Lower leg skin (tissue), 4 donors: ENCODE results near the gene TBC1D10A. TPM values are rescaled to one million over a fixed set of nuclear protein-coding genes. Genes with fewer than 3 reads are reported as not detected.

ENCODE experiments used
- DNase-seq, 2 donors: peaks; one replicate each; pipeline ENCODE4 v3.0.0-alpha.2; 2019; ENCODE audit warnings: low spot score in 2 of 2
- H3K4me3 ChIP-seq: fragments of 200-600 bp; sonication (generic); 2 replicates; pipeline ENCODE4 v1.5.1; 2017; ENCODE audit warnings: mild to moderate bottlenecking, low read depth; ENCODE audit not compliant: poor library complexity, severe bottlenecking
- POLR2A ChIP-seq, 2 donors: fragments of 450-650 bp; IDR thresholded peaks; one replicate each; pipeline ENCODE4 v1.6.1; 2016 to 2017; ENCODE audit warnings: antibody characterized with exemption in 2 of 2, mild to moderate bottlenecking in 1 of 2, moderate library complexity in 1 of 2
- WGBS, 2 donors: methylation state at CpG; one replicate each; pipeline ENCODE4 v1.1.5; 2018; 5-methylcytosine and 5-hydroxymethylcytosine counted together
- intact Hi-C: fragments of 100-400 bp; cut with DNase I; formaldehyde crosslinking; loops from one replicate; pipeline ENCODE4 v1.15.0; 2023; ENCODE audit warnings: low total_unique reads
- total RNA-seq, 4 donors: library from RNA; depleted of rRNA; stranded (reverse); fragments of >200 nt; gene quantifications; one replicate each; pipeline ENCODE4 v1.1.0, GENCODE V29; 2016
- TF ChIP-seq, protein P1 (sequence below), 3 donors: fragments of 450-650 bp; IDR thresholded peaks; one replicate each; pipeline ENCODE4 v1.5.1; 2016; ENCODE audit warnings: antibody characterized with exemption in 3 of 3, mild to moderate bottlenecking in 3 of 3, moderate library complexity in 2 of 3

Gene TBC1D10A
- total RNA-seq, 4 donors from 2014 or later, result 64.8 to 80.1 (median 74.2) TPM

DNA sequence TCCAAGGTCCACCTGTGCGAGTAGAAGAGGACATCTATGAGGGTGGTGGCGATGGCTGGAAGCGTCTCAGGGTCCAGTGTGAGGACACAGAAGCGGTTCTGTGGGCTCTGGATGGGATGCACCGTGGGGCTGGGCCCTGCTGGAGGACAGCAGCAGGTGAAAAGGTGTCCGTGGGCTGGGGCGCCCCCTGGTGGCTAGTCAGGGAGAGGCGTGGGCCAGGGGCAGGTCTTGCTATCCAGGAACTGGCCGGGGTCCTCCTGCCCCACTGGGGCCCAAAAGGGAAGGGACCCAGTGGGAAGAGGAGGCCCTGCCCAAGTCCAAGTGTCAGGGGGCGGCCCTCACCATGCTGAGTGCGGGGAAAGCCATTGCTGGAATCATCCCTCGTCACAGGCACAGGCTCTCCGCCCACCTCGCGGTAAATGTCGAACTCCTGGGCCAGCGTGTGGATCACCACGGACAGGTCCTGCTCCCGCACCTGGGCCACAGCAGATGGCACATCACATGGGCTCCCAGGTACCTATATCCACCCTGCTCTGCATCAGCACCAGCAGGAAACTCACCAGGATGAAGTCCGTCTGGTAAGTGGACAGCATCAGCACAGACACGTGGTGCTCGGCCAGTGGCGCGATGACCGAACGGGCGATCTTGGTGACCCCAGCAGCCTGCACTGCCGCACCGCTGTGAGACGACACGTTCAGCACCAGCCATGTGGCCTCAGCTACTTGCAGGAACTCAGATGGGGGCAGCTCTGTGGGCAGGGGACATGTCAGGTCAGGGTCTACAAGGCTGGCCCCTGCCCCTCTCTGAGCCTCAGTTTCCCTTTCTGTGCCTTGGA is 39.7 kb downstream of the TBC1D10A start:
- DNase-seq, result peak in 1 of 2 donors; percentile 95
- intact Hi-C loops, result loop anchor here (2.0 kb wide), 1 partner anchor 178 kb away; no protein-coding TSS in a partner anchor

DNA sequence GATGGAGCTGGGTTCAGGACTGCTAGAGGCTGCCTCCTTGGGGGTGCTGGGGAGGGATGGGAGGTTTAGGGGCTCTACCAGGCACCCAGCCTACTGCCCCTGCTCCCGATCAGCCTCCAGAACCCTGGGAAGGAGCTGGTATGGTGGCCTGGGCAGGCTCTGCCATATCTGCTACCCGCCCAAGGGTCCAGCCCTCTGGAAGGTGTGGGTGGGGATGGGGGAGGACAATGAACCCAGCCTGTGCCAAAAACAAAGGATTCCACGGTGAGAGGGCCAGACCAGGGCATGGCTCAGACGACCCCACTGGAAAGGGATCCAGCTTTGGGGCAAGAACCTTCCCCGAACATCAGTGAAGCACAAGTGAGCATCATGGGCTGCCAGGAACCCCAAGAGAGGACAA is 40.4 kb downstream of the TBC1D10A start:
- H3K4me3 ChIP-seq, result no peak overlapping the region
- WGBS, 2 donors, result 80 to 84% methylated on average over 5 of the region's 5 CpGs
- no peak for DNase-seq
- TF ChIP-seq POLR2A (IDR thresholded peaks at IDR 0.05), result no peak
- TF ChIP-seq, protein P1, sequence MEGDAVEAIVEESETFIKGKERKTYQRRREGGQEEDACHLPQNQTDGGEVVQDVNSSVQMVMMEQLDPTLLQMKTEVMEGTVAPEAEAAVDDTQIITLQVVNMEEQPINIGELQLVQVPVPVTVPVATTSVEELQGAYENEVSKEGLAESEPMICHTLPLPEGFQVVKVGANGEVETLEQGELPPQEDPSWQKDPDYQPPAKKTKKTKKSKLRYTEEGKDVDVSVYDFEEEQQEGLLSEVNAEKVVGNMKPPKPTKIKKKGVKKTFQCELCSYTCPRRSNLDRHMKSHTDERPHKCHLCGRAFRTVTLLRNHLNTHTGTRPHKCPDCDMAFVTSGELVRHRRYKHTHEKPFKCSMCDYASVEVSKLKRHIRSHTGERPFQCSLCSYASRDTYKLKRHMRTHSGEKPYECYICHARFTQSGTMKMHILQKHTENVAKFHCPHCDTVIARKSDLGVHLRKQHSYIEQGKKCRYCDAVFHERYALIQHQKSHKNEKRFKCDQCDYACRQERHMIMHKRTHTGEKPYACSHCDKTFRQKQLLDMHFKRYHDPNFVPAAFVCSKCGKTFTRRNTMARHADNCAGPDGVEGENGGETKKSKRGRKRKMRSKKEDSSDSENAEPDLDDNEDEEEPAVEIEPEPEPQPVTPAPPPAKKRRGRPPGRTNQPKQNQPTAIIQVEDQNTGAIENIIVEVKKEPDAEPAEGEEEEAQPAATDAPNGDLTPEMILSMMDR (IDR thresholded peaks at IDR 0.05), result no peak
- intact Hi-C loops, result loop anchor here (2.0 kb wide), 1 partner anchor 178 kb away; no protein-coding TSS in a partner anchor

More for the DNA sequence above, 39.7 kb downstream of the TBC1D10A start:
- 62 to 66% methylated on average over 26 to 31 of the region's 31 CpGs for WGBS, 2 donors
- TF ChIP-seq, protein P1 (IDR thresholded peaks at IDR 0.05), result peak in 1 of 3 donors; percentile 79
- TF ChIP-seq POLR2A (IDR thresholded peaks at IDR 0.05), result no peak
- H3K4me3 ChIP-seq, result no peak overlapping the region

DNA sequence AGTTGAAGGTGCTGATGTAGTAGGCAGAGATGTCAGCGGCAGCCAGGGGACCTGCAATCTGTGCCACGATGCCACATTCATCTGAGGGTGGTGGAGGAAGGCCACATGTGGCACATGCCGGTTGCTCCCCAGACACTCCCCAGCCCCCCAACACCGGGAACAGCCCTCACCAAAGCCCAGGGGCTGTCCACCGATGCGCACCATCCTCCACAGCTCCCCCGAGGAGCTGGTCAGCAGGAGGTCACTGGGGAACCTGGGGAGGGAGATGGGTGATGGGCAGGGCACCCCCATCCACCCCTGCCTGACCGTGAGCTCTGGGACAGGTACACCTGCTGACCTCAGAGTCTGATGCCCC is 40.9 kb downstream of the TBC1D10A start:
- intact Hi-C loops, result loop anchor here (2.0 kb wide), 1 partner anchor 177 kb away; no protein-coding TSS in a partner anchor
- no peak overlapping the region for H3K4me3 ChIP-seq
- DNase-seq, result no peak
- TF ChIP-seq, protein P1 (IDR thresholded peaks at IDR 0.05), result no peak
- no peak for TF ChIP-seq POLR2A (IDR thresholded peaks at IDR 0.05)
- 86 to 93% methylated on average over 8 of the region's 8 CpGs for WGBS, 2 donors

DNA sequence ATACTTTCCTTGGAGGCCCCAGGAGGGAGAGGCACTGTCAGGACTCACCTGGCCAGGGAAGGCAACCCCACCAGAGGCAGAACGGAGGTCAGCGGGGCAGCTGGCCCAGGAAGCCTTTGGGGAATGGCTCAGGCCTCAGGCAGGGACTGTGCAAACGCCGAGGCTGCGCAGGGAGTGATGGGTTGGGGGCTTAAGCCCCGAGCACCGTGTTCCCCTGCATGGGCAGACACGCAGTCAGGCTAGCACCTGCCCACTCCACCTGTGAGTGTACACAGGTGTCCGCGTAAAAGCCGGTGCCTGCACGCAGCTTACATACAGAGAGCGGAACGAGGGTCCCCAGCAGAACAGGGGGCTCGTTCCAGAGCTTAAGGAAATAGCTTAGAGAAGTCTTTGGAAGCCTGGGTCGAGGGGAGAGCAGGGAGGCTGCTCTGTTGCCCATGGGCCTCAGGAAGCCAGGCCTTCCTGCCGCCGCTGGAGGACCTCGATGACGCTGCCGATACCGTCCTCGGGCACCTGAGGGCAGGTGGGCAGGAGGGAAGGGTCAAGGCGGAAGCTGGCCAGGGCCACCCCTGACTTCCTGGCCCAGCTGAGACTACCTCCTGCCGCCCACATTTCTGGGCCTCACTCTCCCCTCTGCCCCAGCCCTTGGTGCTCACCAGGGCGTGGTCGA is 41.4 kb downstream of the TBC1D10A start:
- H3K4me3 ChIP-seq, result no peak overlapping the region
- TF ChIP-seq POLR2A (IDR thresholded peaks at IDR 0.05), result no peak
- TF ChIP-seq, protein P1 (IDR thresholded peaks at IDR 0.05), result no peak
- 88 to 89% methylated on average over 17 to 26 of the region's 27 CpGs for WGBS, 2 donors
- DNase-seq, result no peak
- intact Hi-C loops, result no loop called here

DNA sequence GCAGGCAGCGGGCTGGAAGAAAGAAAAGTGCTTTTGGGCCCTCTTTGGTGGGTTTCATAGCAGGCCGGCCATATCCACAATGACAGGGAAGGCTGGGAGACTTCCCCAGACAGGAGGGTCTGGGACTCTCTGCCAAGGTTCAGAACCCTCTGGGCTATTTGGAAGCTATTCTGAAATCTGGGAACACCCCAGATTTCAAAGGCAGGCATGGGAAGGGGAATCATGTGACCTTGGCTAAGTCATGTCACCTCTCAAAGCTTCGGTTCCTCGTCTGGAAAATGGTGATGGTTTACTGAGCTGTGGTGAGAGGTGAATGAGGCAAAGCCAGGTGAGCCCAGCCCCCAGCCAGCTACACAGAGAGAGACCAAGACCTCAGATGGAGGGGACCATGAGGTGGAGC is 42.1 kb downstream of the TBC1D10A start:
- no peak for DNase-seq
- intact Hi-C loops, result no loop called here
- TF ChIP-seq, protein P1 (IDR thresholded peaks at IDR 0.05), result no peak
- TF ChIP-seq POLR2A (IDR thresholded peaks at IDR 0.05), result no peak
- 70 to 72% methylated on average over 4 of the region's 4 CpGs for WGBS, 2 donors
- H3K4me3 ChIP-seq, result no peak overlapping the region
